ENCODE measurements around the gene PHLPP1. TPM values are rescaled to one million over a fixed set of nuclear protein-coding genes. Genes with fewer than 3 reads are reported as not detected.
A peak's percentile ranks its signal among the peaks of the same experiment; 100 is the strongest.

PHLPP1 gene
- total and polyA plus RNA-seq, 9 of the 15 experiments (the other 6 are each of a cell fraction or from before 2014, with no cell fraction given), result 0.56 to 9.0 (median 4.5) TPM

GRCh38 chr18:62944454-62944853, 229.1 kb downstream of the PHLPP1 start:
- intact Hi-C loops (cut with micrococcal nuclease), result no loop called here
- Histone ChIP-seq H3K4me2 (ENCODE audit: insufficient read depth, low read length) (no peak overlapping the region), H4K20me1 (replicated peaks; ENCODE audit: control insufficient read depth, insufficient read depth, low read length) (no peaks in the 10 kb centered on the region), H3K27ac (ENCODE audit: extremely low read depth, low read depth, low read length) (no peak overlapping the region), H2AFZ (ENCODE audit: low read depth, low read length) (no peak overlapping the region), H3K9me1 (ENCODE audit: control insufficient read depth, insufficient read depth, low read length) (no peaks in the 10 kb centered on the region), H3K79me2 (ENCODE audit: control insufficient read depth, insufficient read depth, low read length) (no peaks in the 10 kb centered on the region), H3K36me3 (ENCODE audit: control insufficient read depth, insufficient read depth, low read length) (peaks cover 12% of the 10 kb centered on the region; the same call in 2 of the 3 replicates), H3K4me3 (no peak overlapping the region), H3K9ac (ENCODE audit: insufficient read depth in 1 of 2, low read depth in 2 of 2, low read length in 2 of 2) (no peak overlapping the region), H3K27me3 (ENCODE audit: control insufficient read depth in 2 of 2, insufficient read depth in 2 of 2, low read length in 2 of 2) (no peaks in the 10 kb centered on the region), H3K9me3 (replicated peaks; ENCODE audit: control insufficient read depth, insufficient read depth, low read depth, low read length) (no peaks in the 10 kb centered on the region), H3K4me1 (replicated peaks in 1 of 2; ENCODE audit: control insufficient read depth in 2 of 2, insufficient read depth in 2 of 2, low read length in 2 of 2) (0 out of 5 replicates have a peak, but pooled peaks cover 0 to 1% of the 10 kb centered on the region in 2 experiments)
- ATAC-seq (peak; percentile 38; the same call in 1 of the 3 replicates), FAIRE-seq (no peak), DNase-seq (ENCODE audit: extremely low read depth in 1 of 4, low spot score in 3 of 4) (peak in 2 of 4 experiments; percentile 6 to 11)
- POLR2A ChIA-PET, result interaction anchor here (1.1 kb wide), 1 partner anchor 13 kb away, joined by 3 read pairs; no protein-coding TSS in a partner anchor
- in situ Hi-C loops (cut with MboI), result no loop called here
- CTCF ChIA-PET (ENCODE audit: low intra/inter-chr PET ratio), result interaction anchor here (0.8 kb wide), 1 partner anchor 306 kb away, joined by 3 read pairs; no protein-coding TSS in a partner anchor
- no TSS peak for BruUV-seq (replicated peaks)
- TF ChIP-seq NFYB (IDR thresholded peaks at IDR 0.05; ENCODE audit: extremely low read depth, insufficient read length) (no peak), PHB2 (IDR thresholded peaks at IDR 0.05; ENCODE audit: low read depth) (no peak), OTX1 (CRISPR knock-in tag; IDR thresholded peaks at IDR 0.05) (no peak), RAD21 (CRISPR knock-in tag; conservative IDR thresholded peaks at IDR 0.05 in 1 of 2, IDR thresholded peaks at IDR 0.05 in 1 of 2) (peak in 1 of 2 experiments; percentile 27; a peak in 2 of 4 replicates), KDM5B (IDR thresholded peaks at IDR 0.05; ENCODE audit: insufficient replicate concordance, low read depth, low read length) (no peak), ZBTB8A (IDR thresholded peaks at IDR 0.05; ENCODE audit: partially characterized antibody) (no peak), U2AF2 (optimal IDR thresholded peaks at IDR 0.05; ENCODE audit: low read depth, low read length) (no peak), FOXA1 (IDR thresholded peaks at IDR 0.05; ENCODE audit: borderline replicate concordance) (no peak), ZNF707 (CRISPR knock-in tag; conservative IDR thresholded peaks at IDR 0.05) (no peak), ZNF311 (CRISPR knock-in tag; IDR thresholded peaks at IDR 0.05) (no peak), FUS (optimal IDR thresholded peaks at IDR 0.05; ENCODE audit: low read depth, low read length) (no peak), CTCF (IDR thresholded peaks at IDR 0.05 in 2 of 3, conservative IDR thresholded peaks at IDR 0.05 in 1 of 3; ENCODE audit: insufficient read depth in 2 of 3, low read depth in 1 of 3, low read length in 3 of 3) (peak in 1 of 3 experiments; percentile 37; a peak in 2 of 6 replicates), SRSF3 (IDR thresholded peaks at IDR 0.05; ENCODE audit: insufficient read depth, low read length) (no peak), PCBP1 (IDR thresholded peaks at IDR 0.05; ENCODE audit: low read depth, low read length, poor library complexity, severe bottlenecking) (no peak), EP300 (IDR thresholded peaks at IDR 0.05; ENCODE audit: low read length) (no peak)
- TF ChIP-seq, protein P1, sequence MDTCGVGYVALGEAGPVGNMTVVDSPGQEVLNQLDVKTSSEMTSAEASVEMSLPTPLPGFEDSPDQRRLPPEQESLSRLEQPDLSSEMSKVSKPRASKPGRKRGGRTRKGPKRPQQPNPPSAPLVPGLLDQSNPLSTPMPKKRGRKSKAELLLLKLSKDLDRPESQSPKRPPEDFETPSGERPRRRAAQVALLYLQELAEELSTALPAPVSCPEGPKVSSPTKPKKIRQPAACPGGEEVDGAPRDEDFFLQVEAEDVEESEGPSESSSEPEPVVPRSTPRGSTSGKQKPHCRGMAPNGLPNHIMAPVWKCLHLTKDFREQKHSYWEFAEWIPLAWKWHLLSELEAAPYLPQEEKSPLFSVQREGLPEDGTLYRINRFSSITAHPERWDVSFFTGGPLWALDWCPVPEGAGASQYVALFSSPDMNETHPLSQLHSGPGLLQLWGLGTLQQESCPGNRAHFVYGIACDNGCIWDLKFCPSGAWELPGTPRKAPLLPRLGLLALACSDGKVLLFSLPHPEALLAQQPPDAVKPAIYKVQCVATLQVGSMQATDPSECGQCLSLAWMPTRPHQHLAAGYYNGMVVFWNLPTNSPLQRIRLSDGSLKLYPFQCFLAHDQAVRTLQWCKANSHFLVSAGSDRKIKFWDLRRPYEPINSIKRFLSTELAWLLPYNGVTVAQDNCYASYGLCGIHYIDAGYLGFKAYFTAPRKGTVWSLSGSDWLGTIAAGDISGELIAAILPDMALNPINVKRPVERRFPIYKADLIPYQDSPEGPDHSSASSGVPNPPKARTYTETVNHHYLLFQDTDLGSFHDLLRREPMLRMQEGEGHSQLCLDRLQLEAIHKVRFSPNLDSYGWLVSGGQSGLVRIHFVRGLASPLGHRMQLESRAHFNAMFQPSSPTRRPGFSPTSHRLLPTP (IDR thresholded peaks at IDR 0.05; ENCODE audit: borderline replicate concordance, extremely low read depth, insufficient read length), result no peak
- TF ChIP-seq, protein P2, sequence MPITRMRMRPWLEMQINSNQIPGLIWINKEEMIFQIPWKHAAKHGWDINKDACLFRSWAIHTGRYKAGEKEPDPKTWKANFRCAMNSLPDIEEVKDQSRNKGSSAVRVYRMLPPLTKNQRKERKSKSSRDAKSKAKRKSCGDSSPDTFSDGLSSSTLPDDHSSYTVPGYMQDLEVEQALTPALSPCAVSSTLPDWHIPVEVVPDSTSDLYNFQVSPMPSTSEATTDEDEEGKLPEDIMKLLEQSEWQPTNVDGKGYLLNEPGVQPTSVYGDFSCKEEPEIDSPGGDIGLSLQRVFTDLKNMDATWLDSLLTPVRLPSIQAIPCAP (CRISPR knock-in tag; IDR thresholded peaks at IDR 0.05; ENCODE audit: borderline replicate concordance), result no peak
